Liver (tissue), 3 donors: ENCODE data around the gene CRAMP1.

Source experiments
- ATF3 ChIP-seq: IDR thresholded peaks from 2 replicates; pipeline ENCODE4 v1.6.1; 2016; ENCODE audit warnings: antibody characterized with exemption
- CTCF ChIP-seq: fragments of 150-350 bp; IDR thresholded peaks from 2 replicates; pipeline ENCODE4 v1.5.1; 2017; ENCODE audit warnings: improper control_type of control experiment, low read depth, low read length; ENCODE audit not compliant: missing input control
- FOXA1 ChIP-seq: IDR thresholded peaks from 2 replicates; pipeline ENCODE4 v1.6.1; 2016; ENCODE audit warnings: antibody characterized with exemption
- GABPA ChIP-seq, 2 donors: IDR thresholded peaks in 1 of 2; conservative IDR thresholded peaks in 1 of 2; 2 replicates each; pipeline ENCODE4 v1.6.1; 2016; ENCODE audit warnings: antibody characterized with exemption in 2 of 2, mild to moderate bottlenecking in 1 of 2, moderate library complexity in 1 of 2
- HNF4A ChIP-seq, 2 donors: conservative IDR thresholded peaks; 2 replicates each; pipeline ENCODE4 v1.6.1; 2016; ENCODE audit warnings: antibody characterized with exemption in 2 of 2, mild to moderate bottlenecking in 2 of 2
- MAX ChIP-seq: IDR thresholded peaks from 2 replicates; pipeline ENCODE4 v1.6.1; 2016; ENCODE audit warnings: antibody characterized with exemption
- RAD21 ChIP-seq, 2 donors: IDR thresholded peaks; 2 replicates each; pipeline ENCODE4 v1.6.1; 2016; ENCODE audit warnings: antibody characterized with exemption in 2 of 2, mild to moderate bottlenecking in 2 of 2
- REST ChIP-seq: IDR thresholded peaks from 2 replicates; pipeline ENCODE4 v1.6.1; 2016; ENCODE audit warnings: antibody characterized with exemption, mild to moderate bottlenecking
- SP1 ChIP-seq: IDR thresholded peaks from 2 replicates; pipeline ENCODE4 v1.6.1; 2018; ENCODE audit warnings: antibody characterized with exemption, mild to moderate bottlenecking
- TAF1 ChIP-seq: conservative IDR thresholded peaks from 2 replicates; pipeline ENCODE4 v1.6.1; 2016; ENCODE audit warnings: antibody characterized with exemption, mild to moderate bottlenecking
- YY1 ChIP-seq: IDR thresholded peaks from 2 replicates; pipeline ENCODE4 v1.6.1; 2016; ENCODE audit warnings: antibody characterized with exemption, mild to moderate bottlenecking
- ZBTB33 ChIP-seq: IDR thresholded peaks from 2 replicates; pipeline ENCODE4 v1.6.1; 2016; ENCODE audit warnings: antibody characterized with exemption
- donor health status: healthy.
- donor health status: healthy.

GRCh38 chr16:1700246-1700645, 88.1 kb downstream of the CRAMP1 start:
- TF ChIP-seq SP1 (no peak), REST (no peak), CTCF (no peak), TAF1 (no peak), GABPA (IDR thresholded peaks at IDR 0.05 in 1 of 2, conservative IDR thresholded peaks at IDR 0.05 in 1 of 2) (no peak), FOXA1 (no peak), ATF3 (no peak), HNF4A (conservative IDR thresholded peaks at IDR 0.05) (no peak), RAD21 (IDR thresholded peaks at IDR 0.05) (no peak), MAX (no peak), ZBTB33 (no peak), YY1 (no peak)
